Measurements from ENCODE around the gene CTDSPL.
"Not testable (repeated sequence)": the region's sequence is repeated elsewhere in the genome, so short reads cannot be mapped to it uniquely, and the experiment has no call there.

Gene CTDSPL

GRCh38 chr3:38017445-38018295 is 156.0 kb downstream of the CTDSPL start:
- DNase-seq (ENCODE audit: low read depth, low spot score), result no peak

GRCh38 chr3:38018296-38019266 is 156.9 kb downstream of the CTDSPL start:
- no peak for DNase-seq (ENCODE audit: low read depth, low spot score)

- no peak for DNase-seq (ENCODE audit: low read depth, low spot score)
These were observed 158.1 kb downstream of the CTDSPL start for GRCh38 chr3:38019658-38020341.

- DNase-seq (ENCODE audit: low read depth, low spot score), result no peak
These were observed 158.7 kb downstream of the CTDSPL start for GRCh38 chr3:38020342-38020726.

- DNase-seq (ENCODE audit: low read depth, low spot score), result no peak
These were observed 159.5 kb downstream of the CTDSPL start for GRCh38 chr3:38021196-38021595.

GRCh38 chr3:38022301-38022700 is 160.6 kb downstream of the CTDSPL start:
- no peak for DNase-seq (ENCODE audit: low read depth, low spot score)

- no peak for DNase-seq (ENCODE audit: low read depth, low spot score)
These were observed 161.4 kb downstream of the CTDSPL start for GRCh38 chr3:38022896-38023709.

- DNase-seq (ENCODE audit: low read depth, low spot score), result no peak
These were observed 165.2 kb downstream of the CTDSPL start for GRCh38 chr3:38026856-38027255.

GRCh38 chr3:38027466-38028465 is 166.1 kb downstream of the CTDSPL start:
- no peak for DNase-seq (ENCODE audit: low read depth, low spot score)

GRCh38 chr3:38028621-38029361 is 167.1 kb downstream of the CTDSPL start:
- peak; percentile 55 for DNase-seq (ENCODE audit: low read depth, low spot score)

- DNase-seq (ENCODE audit: low read depth, low spot score), result peak; percentile 89
These were observed 167.9 kb downstream of the CTDSPL start, which contains the start of gene PLCD1 for GRCh38 chr3:38029400-38030125. PLCD1 (minus strand) TSS chr3:38029642; CDS start chr3:38029539, 103 bp downstream.

- no peak for DNase-seq (ENCODE audit: low read depth, low spot score)
These were observed 168.7 kb downstream of the CTDSPL start for GRCh38 chr3:38030126-38031021.

GRCh38 chr3:38031022-38031994 is 169.6 kb downstream of the CTDSPL start:
- peak; percentile 78 for DNase-seq (ENCODE audit: low read depth, low spot score)

- no peak for DNase-seq (ENCODE audit: low read depth, low spot score)
These were observed 170.7 kb downstream of the CTDSPL start for GRCh38 chr3:38032328-38032865.

- DNase-seq (ENCODE audit: low read depth, low spot score), result not testable (repeated sequence)
These were observed 171.9 kb downstream of the CTDSPL start for GRCh38 chr3:38033586-38033985.

Data from astrocyte of the hippocampus (primary cell).